ENCODE results near the gene PRKG1.

- no peak for TF ChIP-seq CTCF (IDR thresholded peaks at IDR 0.05)
- no peak for TF ChIP-seq EZH2 (IDR thresholded peaks at IDR 0.05; ENCODE audit: borderline replicate concordance, insufficient read depth, low read depth, low read length, poor library complexity, severe bottlenecking)
Observed at GRCh38 chr10:52136921-52137320, 1062.6 kb downstream of the PRKG1 start.

All from B cell (primary cell).